GM23338 (cell line): Measurements from ENCODE around the gene COL15A1.

ENCODE experiments used
- CTCF ChIP-seq, 2 experiments: fragments of 200-600 bp in 1 of 2; sonication (generic) in 1 of 2; conservative IDR thresholded peaks; 2 replicates each; pipeline versions ENCODE4 v1.5.1 to v1.6.1; 2016 to 2017; ENCODE audit warnings: antibody characterized with exemption in 2 of 2, low read depth in 2 of 2, mild to moderate bottlenecking in 2 of 2, moderate library complexity in 1 of 2
- EZH2 ChIP-seq: fragments of 200-600 bp; sonication (generic); IDR thresholded peaks from one replicate; pipeline ENCODE4 v1.8.0; 2017; ENCODE audit warnings: antibody characterized with exemption, mild to moderate bottlenecking, low read depth; ENCODE audit not compliant: unreplicated experiment
- REST ChIP-seq: IDR thresholded peaks from one replicate; pipeline ENCODE4 v1.6.1; 2018; ENCODE audit warnings: antibody characterized with exemption; ENCODE audit not compliant: unreplicated experiment

- TF ChIP-seq EZH2 (peak; percentile 55), CTCF (conservative IDR thresholded peaks at IDR 0.05; ENCODE audit: low read depth in 2 of 2) (no peak), REST (no peak)
Measured at GRCh38 chr9:98942906-98943681, 613 bp upstream of the COL15A1 start.
